IPS-18a (cell line): ENCODE measurements around the gene SMAD6.

ENCODE experiments used
- H3K27ac ChIP-seq: one replicate; pipeline ENCODE4 v1.5.1; 2013; ENCODE audit warnings: low read length
- H3K27me3 ChIP-seq: one replicate; pipeline ENCODE4 v1.6.1; 2013; ENCODE audit warnings: mild to moderate bottlenecking, low read length; ENCODE audit not compliant: control insufficient read depth, insufficient read depth
- H3K36me3 ChIP-seq: one replicate; pipeline ENCODE4 v1.6.1; 2013; ENCODE audit warnings: low read depth, low read length; ENCODE audit not compliant: control insufficient read depth
- H3K4me1 ChIP-seq: one replicate; pipeline ENCODE4 v1.6.1; 2013; ENCODE audit warnings: low read depth, low read length; ENCODE audit not compliant: control insufficient read depth
- H3K4me3 ChIP-seq: one replicate; pipeline ENCODE4 v1.5.1; 2013; ENCODE audit warnings: low read length
- H3K9ac ChIP-seq: one replicate; pipeline ENCODE4 v1.6.1; 2013; ENCODE audit warnings: mild to moderate bottlenecking, low read length, moderate library complexity
- H3K9me3 ChIP-seq: one replicate; pipeline ENCODE4 v1.6.1; 2013; ENCODE audit warnings: low read depth, low read length; ENCODE audit not compliant: control insufficient read depth

The SMAD6 gene

DNA sequence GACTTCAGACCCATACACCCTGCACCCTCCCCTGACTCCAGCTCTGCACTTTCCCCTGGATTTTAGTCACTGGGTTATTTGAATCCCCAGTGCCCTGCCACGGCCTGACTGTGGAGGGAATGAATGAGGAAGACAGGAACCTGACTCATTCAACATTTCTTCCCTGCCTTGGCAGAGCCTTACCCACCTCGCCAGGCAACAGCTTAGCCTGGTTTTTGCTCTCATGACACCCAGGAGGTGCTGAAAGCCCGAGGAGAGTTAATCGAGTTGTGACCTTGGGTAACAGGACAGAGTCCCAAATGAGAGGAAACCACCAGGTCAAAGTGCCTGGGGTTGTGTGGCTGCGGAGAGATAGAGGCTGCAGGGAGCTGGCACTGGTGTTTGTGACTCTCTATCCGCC is 128.3 kb downstream of the SMAD6 start:
- no peak overlapping the region for H3K27ac ChIP-seq
- H3K9ac ChIP-seq = no peak overlapping the region
- no peaks in the 10 kb centered on the region for H3K27me3 ChIP-seq
- H3K36me3 ChIP-seq = no peaks in the 10 kb centered on the region
- H3K9me3 ChIP-seq = no peaks in the 10 kb centered on the region
- H3K4me1 ChIP-seq = peaks cover 31% of the 10 kb centered on the region
- H3K4me3 ChIP-seq = no peak overlapping the region

DNA sequence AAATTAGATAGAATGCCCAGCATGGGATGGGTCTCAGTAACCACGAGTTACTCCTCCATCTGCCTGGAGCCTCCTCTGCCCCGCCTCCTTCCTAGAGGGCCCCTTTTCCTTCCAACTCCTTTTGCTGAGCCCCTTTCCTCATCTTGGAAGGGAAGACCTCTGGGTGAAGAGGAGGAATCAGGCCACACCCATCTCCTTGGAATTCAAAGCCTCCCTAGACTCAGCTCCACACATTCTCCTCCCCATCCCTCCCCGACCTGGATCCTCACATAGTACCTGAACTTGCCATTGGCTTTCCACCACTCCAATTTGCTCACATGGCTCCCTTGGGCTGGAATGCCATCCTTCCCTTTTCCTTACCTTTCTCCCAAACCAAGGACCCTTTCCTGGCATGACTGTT is 128.8 kb downstream of the SMAD6 start:
- Histone ChIP-seq H3K27me3 (no peaks in the 10 kb centered on the region), H3K4me3 (no peak overlapping the region), H3K27ac (no peak overlapping the region), H3K9me3 (no peaks in the 10 kb centered on the region), H3K9ac (no peak overlapping the region), H3K36me3 (no peaks in the 10 kb centered on the region), H3K4me1 (peaks cover 33% of the 10 kb centered on the region)

DNA sequence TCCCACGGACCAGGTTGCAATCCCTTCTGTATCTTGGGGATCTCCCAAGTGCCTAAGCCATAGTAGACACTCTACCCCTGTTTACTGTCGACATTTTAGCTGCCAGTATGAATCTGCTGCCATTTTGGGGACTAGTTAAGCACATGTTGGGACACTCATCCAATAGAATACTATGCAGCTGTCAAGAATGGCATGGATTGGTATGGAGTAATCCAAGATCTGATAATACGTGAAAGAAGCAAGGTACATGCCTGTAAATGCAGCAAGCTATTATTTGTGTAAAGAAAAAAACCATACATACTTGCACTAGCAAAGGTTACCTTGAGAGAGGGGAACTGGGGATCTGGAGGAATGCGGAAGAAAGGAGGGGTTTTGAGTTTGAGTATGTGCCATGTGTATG is 129.3 kb downstream of the SMAD6 start:
- no peak overlapping the region for H3K27ac ChIP-seq
- H3K4me1 ChIP-seq = peaks cover 29% of the 10 kb centered on the region
- no peaks in the 10 kb centered on the region for H3K36me3 ChIP-seq

GRCh38 chr15:66831801-66832390 is 129.9 kb downstream of the SMAD6 start:
- Histone ChIP-seq H3K27ac (no peak overlapping the region), H3K4me3 (no peak overlapping the region), H3K4me1 (peaks cover 23% of the 10 kb centered on the region), H3K27me3 (no peaks in the 10 kb centered on the region), H3K9ac (no peak overlapping the region), H3K36me3 (no peaks in the 10 kb centered on the region), H3K9me3 (no peaks in the 10 kb centered on the region)

More for the DNA sequence above, 129.3 kb downstream of the SMAD6 start:
- Histone ChIP-seq H3K9me3 (no peaks in the 10 kb centered on the region), H3K9ac (no peak overlapping the region), H3K27me3 (no peaks in the 10 kb centered on the region), H3K4me3 (no peak overlapping the region)
